GM12874 (cell line): Measurements from ENCODE around the gene CCDC77.

ENCODE experiments used
- TF ChIP-seq, protein P1 (sequence below): IDR thresholded peaks from 2 replicates; pipeline ENCODE4 v1.5.1; 2011; ENCODE audit warnings: low read depth, mild to moderate bottlenecking, control low read depth, low read length, moderate library complexity; ENCODE audit not compliant: insufficient read depth

The CCDC77 gene

DNA sequence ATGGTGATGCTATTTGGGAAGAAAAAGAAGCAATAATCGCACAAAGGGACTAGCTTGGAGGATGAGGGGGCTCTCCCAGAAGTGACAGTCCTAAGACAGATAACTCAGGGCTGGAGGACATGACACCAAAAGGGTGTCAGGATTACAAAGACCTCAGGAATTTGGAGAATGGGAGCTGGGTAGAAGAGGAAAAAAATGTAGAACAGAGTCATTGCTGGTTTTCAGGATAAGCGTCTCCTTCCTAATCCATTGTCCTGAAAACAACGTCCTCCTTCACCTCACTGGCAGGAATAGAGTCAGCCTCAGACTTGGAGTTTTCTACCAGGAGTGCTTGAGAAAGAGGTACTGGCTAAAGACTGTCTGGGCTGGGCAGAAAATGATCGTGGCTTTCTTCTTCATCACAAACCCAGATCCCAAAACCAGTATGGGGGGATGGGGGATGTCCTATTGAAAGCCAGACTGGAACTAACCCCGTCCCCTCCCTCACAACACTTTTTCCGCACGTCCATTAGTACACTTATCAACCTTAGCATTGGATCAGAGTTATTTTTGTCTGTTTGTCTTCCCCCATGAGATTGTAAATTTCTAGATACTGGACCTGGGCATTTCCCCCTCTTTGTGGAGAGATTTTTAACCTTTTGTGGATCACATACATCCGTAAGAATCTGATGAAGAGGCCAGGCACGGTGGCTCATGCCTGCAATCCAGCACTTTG is 72.6 kb downstream of the CCDC77 start:
- TF ChIP-seq, protein P1, sequence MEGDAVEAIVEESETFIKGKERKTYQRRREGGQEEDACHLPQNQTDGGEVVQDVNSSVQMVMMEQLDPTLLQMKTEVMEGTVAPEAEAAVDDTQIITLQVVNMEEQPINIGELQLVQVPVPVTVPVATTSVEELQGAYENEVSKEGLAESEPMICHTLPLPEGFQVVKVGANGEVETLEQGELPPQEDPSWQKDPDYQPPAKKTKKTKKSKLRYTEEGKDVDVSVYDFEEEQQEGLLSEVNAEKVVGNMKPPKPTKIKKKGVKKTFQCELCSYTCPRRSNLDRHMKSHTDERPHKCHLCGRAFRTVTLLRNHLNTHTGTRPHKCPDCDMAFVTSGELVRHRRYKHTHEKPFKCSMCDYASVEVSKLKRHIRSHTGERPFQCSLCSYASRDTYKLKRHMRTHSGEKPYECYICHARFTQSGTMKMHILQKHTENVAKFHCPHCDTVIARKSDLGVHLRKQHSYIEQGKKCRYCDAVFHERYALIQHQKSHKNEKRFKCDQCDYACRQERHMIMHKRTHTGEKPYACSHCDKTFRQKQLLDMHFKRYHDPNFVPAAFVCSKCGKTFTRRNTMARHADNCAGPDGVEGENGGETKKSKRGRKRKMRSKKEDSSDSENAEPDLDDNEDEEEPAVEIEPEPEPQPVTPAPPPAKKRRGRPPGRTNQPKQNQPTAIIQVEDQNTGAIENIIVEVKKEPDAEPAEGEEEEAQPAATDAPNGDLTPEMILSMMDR = no peak

DNA sequence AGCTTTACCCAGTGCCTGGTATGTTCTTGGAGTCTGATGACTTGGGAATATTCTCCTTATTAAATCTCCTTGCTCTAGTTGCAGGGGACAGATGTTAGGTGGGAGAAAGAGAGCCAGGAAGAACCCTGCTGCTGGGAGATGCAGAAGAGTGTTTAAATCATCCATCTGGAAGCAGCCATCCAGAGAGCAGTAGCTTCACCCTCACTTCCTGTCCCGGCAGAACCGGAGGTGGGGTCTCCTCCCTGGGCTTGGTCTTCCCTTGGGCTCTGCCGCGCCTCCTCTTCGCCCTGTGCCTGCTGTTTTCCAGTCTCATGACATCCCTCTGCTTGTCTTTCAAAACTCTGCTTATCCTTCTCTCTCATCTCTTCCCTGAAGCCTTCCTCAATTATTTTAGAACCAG is 73.8 kb downstream of the CCDC77 start:
- TF ChIP-seq, protein P1 = no peak

DNA sequence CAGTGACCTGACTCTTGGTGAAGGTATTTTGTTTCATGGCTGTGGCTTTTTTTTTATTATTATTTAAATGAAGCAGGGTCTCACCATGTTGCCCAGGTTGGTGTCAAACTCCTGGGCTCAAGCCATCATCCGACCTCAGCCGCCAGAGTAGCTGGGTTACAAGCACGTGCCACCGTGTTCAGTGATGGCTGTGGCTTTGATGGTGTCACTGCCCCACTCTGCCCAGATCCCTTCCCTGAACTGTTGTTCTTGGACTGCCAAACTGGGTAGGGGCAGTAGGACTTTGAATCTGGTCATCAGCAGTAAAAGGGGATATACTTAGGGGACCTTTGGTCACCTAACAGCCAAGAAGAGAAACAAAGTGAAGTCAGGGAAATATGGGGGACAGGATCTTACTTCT is 77.7 kb downstream of the CCDC77 start:
- TF ChIP-seq, protein P1 = no peak

DNA sequence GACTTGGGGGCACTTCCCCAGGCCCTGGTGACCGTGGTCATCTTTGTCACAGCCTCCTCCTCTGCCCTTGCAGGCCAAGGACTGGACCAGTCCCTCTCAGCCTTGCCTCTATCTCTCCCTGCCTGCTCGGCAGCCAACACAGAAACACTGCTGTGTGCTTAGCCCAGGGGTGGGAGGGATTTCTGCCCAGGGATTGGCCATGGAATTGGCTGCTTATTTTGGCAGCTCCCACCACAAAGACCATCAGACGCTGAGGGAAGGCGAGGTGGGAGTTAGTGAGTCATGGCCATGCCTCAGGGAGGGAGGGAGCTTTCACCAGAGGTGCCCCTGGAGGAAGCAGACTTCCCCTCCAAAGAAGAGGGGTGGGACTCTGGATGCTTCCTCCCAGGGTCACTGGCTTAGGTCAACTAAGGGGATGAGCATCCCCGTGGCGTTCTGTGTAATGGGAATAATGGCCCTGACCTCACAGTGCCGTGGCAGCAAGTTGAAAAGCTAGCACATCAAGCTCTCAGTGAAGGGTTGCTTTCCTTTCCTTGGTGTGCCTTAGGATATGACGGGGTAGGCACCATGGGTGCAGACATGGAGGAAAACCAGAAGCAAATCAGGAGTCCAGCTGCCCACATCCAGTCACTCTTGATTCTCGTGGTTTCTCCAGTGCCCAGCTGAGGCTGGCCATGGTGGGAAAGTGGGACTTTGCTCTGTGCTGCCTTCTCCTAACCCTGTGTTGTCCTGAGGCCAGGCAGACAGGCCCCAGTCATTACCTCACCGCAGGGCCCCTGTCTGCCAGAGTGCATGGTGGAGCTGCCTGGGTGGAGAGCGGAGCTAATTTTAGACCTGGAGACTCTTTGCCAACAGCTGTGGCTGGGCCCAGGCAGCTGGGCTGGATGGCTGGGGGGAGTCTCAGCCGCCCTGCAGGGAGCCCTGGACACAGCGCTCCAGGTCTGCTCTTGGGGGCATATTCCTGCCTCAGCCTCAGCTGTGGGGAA is 79.7 kb downstream of the CCDC77 start:
- TF ChIP-seq, protein P1 = no peak

DNA sequence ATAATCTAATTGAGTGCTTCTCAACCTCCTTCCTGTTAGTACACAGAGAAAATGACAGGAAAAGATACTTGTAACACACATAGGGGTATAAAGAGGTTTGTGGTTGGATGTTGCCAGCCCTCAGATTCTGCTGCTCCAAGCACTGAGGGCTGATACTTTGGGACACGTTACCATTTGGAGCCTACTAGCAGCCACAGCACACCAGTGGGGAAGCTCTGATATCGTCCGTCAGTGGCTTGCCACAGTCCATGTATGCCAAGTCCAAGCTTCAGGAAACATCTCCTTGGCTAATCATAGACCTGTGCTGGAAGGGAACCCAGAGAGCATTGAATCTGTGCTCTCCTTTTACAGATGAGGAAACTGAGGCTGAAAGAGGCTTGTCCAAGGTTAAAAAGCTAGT is 80.6 kb downstream of the CCDC77 start:
- TF ChIP-seq, protein P1 = no peak

DNA sequence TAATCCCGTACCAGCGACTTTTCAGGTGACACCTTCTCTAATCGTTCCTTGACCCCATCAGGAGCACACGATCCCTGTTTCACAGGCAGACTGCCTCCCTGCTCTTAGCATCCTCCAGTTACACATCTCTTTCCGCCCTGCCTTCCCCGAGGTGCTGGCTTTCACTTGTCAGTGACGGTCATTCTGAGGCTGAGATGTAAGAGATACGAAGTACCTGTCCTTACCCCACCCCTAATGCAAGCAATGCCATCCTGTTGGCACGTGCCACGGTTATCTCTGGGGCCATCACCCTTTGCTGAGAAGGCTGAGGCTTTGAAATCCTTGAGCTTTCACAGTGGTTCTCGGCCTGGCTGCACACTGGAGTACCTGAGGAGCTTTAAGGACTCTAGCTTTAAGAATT is 82.7 kb downstream of the CCDC77 start:
- TF ChIP-seq, protein P1 = no peak

DNA sequence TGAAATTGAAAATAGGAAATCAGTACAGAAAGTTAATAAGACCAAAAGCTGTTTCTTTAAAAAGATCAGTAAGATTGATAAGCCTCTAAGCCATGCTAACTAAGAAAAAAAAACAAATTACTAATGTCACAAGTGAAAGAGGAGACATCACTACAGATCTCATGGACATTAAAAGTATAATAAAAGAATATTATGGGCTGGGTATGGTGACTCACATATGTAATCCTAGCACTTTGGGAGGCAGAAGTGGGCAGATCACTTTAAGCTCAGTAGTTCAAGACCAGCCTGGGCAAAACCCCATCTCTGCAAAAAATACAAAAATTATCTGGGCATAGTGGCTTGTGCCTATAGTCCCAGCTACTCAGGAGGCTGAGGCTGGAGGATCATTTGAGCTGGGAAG is 88.8 kb downstream of the CCDC77 start:
- TF ChIP-seq, protein P1 = no peak
